Suprapubic skin (tissue), 4 donors: ENCODE measurements around the gene TMEM88.

ENCODE experiments used
- EP300 ChIP-seq: sonication (generic); formaldehyde crosslinking; IDR thresholded peaks from one replicate; pipeline ENCODE4 v1.6.1; 2017; ENCODE audit warnings: antibody characterized with exemption
- POLR2A ChIP-seq, 2 donors: fragments of 450-650 bp; IDR thresholded peaks; one replicate each; pipeline ENCODE4 v1.6.1; 2017; ENCODE audit warnings: antibody characterized with exemption in 2 of 2, mild to moderate bottlenecking in 2 of 2, moderate library complexity in 2 of 2
- POLR2AphosphoS5 ChIP-seq, 3 donors: sonication (generic); formaldehyde crosslinking; IDR thresholded peaks; one replicate each; pipeline ENCODE4 v1.6.1; 2017; ENCODE audit warnings: antibody characterized with exemption in 3 of 3
- TF ChIP-seq, protein P1 (sequence below), 2 donors: fragments of 200-600 bp in 1 of 2; fragments of 450-650 bp in 1 of 2; sonication (generic) in 1 of 2; IDR thresholded peaks; one replicate each; pipeline ENCODE4 v1.5.1; 2016 to 2019; ENCODE audit warnings: antibody characterized with exemption in 2 of 2, mild to moderate bottlenecking in 1 of 2, moderate library complexity in 1 of 2

DNA sequence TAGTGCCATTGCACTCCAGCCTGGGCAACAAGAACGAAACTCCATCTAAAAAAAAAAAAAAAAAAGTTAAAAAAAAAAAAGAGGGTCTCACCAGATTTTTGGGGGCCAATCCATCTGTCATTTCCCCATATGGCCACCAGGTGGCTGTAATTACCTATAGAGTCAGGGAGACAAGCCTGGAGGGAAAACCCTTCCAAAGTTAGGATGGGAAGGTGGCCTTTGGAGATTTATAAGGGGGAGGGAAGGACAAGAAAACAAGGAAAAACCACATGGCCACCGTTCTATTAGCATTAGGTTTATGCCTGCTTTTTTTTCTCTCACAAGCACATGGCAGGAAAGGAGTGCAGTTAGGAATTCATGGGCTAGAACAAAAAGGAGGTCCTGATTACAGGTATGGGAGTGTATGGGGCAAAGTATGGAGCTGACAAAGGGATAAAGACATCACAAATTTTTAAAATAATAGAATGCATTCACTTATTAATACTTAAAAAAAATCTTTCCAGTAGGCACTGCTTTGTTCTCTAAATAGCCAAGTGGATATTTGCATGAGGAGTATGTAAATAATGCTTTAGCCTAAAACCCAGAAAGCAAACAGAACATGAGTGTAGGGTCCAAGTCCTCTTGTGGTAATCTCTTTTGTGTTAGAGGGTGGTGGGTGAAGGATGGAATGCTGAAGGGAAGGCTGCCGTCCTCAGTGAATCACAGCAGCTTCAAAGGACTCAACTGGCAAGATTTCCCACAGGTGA, 8.0 kb downstream of the TMEM88 start:
- TF ChIP-seq POLR2AphosphoS5 (IDR thresholded peaks at IDR 0.05) (no peak), POLR2A (IDR thresholded peaks at IDR 0.05) (no peak), EP300 (no peak)
- TF ChIP-seq, protein P1, sequence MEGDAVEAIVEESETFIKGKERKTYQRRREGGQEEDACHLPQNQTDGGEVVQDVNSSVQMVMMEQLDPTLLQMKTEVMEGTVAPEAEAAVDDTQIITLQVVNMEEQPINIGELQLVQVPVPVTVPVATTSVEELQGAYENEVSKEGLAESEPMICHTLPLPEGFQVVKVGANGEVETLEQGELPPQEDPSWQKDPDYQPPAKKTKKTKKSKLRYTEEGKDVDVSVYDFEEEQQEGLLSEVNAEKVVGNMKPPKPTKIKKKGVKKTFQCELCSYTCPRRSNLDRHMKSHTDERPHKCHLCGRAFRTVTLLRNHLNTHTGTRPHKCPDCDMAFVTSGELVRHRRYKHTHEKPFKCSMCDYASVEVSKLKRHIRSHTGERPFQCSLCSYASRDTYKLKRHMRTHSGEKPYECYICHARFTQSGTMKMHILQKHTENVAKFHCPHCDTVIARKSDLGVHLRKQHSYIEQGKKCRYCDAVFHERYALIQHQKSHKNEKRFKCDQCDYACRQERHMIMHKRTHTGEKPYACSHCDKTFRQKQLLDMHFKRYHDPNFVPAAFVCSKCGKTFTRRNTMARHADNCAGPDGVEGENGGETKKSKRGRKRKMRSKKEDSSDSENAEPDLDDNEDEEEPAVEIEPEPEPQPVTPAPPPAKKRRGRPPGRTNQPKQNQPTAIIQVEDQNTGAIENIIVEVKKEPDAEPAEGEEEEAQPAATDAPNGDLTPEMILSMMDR (IDR thresholded peaks at IDR 0.05) = peak; percentile 52 to 81
